ENCODE measurements around the gene KIAA0232. TPM values are rescaled to one million over a fixed set of nuclear protein-coding genes. Genes with fewer than 3 reads are reported as not detected.

KIAA0232 gene
- total RNA-seq, 1 experiment from 2014 or later = 28.5 TPM

- H4K8ac ChIP-seq (replicated peaks; ENCODE audit: insufficient read length, low read depth, low read length) = no peak overlapping the region
- no peak overlapping the region for H2AFZ ChIP-seq (ENCODE audit: low read length)
- H2BK15ac ChIP-seq (ENCODE audit: low read depth, low read length) = no peak overlapping the region
- H2AK5ac ChIP-seq (ENCODE audit: insufficient read length, low read length) = no peak overlapping the region
- no CpG with 5 or more reads among the region's 1 CpG for WGBS (ENCODE audit: extremely low coverage, insufficient read length, low lambda C conversion rate)
- no peak overlapping the region for H3T11ph ChIP-seq (ENCODE audit: low read length)
- H3K27me3 ChIP-seq (ENCODE audit: insufficient read depth, low read length) = no peaks in the 10 kb centered on the region
- peaks cover 12% of the 10 kb centered on the region for H3K27me3 Mint-ChIP-seq (ENCODE audit: low read depth)
- no peak overlapping the region for H3K56ac ChIP-seq (ENCODE audit: insufficient read length, low read depth, low read length)
- no peaks in the 10 kb centered on the region for H3K4me1 ChIP-seq (ENCODE audit: insufficient read depth, low read length)
- H3K27ac ChIP-seq (ENCODE audit: insufficient read length, low read depth, low read length) = no peak overlapping the region
- H3K23me2 ChIP-seq (ENCODE audit: insufficient read length, low read depth, low read length, poor library complexity, severe bottlenecking) = peaks cover 3% of the 10 kb centered on the region
- H3K4me2 ChIP-seq (ENCODE audit: insufficient read depth, insufficient read length, low read length) = no peak overlapping the region
- peak overlapping the region in 1 of 3 experiments; percentile 20; a peak in 1 of 7 replicates for H3K27ac Mint-ChIP-seq
- peaks cover 3 to 12% (median 4%) of the 10 kb centered on the region in 3 experiments; a peak in 6 of 7 replicates for H3K36me3 Mint-ChIP-seq (ENCODE audit: insufficient read depth in 1 of 3, low read depth in 3 of 3)
- H4K20me1 ChIP-seq (ENCODE audit: control insufficient read depth, insufficient read depth, insufficient read length) = no peaks in the 10 kb centered on the region
- H3K9me3 ChIP-seq (ENCODE audit: control insufficient read depth, low read depth, low read length) = no peaks in the 10 kb centered on the region
- H3K4ac ChIP-seq (ENCODE audit: low read depth, low read length) = no peak overlapping the region
- H3K23ac ChIP-seq (ENCODE audit: insufficient read length, low read depth, low read length) = no peak overlapping the region
- H4K5ac ChIP-seq (ENCODE audit: insufficient read length, low read depth, low read length) = no peak overlapping the region
- no peak overlapping the region for H3K9ac ChIP-seq (ENCODE audit: extremely low read depth, insufficient read length, low read length)
- H2BK5ac ChIP-seq (ENCODE audit: insufficient read length, low read length) = no peak overlapping the region
- H3K14ac ChIP-seq (ENCODE audit: insufficient read depth, low read length) = no peak overlapping the region
- TF ChIP-seq CTCF (conservative IDR thresholded peaks at IDR 0.05) = no peak
- H3K79me2 ChIP-seq (ENCODE audit: insufficient read depth, low read length) = peaks cover 12% of the 10 kb centered on the region; the same call in 1 of the 2 replicates
- H3K9me3 Mint-ChIP-seq = no peaks in the 10 kb centered on the region
- DNase-seq = no peak
- H3K4me3 Mint-ChIP-seq = peak overlapping the region in 1 of 2 experiments; percentile 11; a peak in 2 of 5 replicates
- no peak overlapping the region for H2BK20ac ChIP-seq (ENCODE audit: low read depth, low read length, poor library complexity, severe bottlenecking)
- peaks cover 31 to 42% of the 10 kb centered on the region in 2 experiments for H3K4me1 Mint-ChIP-seq
- H3K79me1 ChIP-seq (ENCODE audit: insufficient read depth, low read depth, low read length, poor library complexity, severe bottlenecking) = peaks cover 2% of the 10 kb centered on the region
- no peak overlapping the region for H2BK12ac ChIP-seq (ENCODE audit: insufficient read length, low read depth, low read length)
- no peak overlapping the region for H2BK120ac ChIP-seq (ENCODE audit: low read depth, low read length, poor library complexity, severe bottlenecking)
- H3K18ac ChIP-seq (ENCODE audit: insufficient read length, low read depth, low read length) = no peak overlapping the region
- H4K91ac ChIP-seq (ENCODE audit: insufficient read length, low read depth, low read length) = no peak overlapping the region
Measured at GRCh38 chr4:6785572-6785925, 3.0 kb downstream of the KIAA0232 start.

Data from H9 (cell line).